Measurements from ENCODE around the gene OIP5. TPM values are rescaled to one million over a fixed set of nuclear protein-coding genes. Genes with fewer than 3 reads are reported as not detected.
A peak's percentile ranks its signal among the peaks of the same experiment; 100 is the strongest.

The OIP5 gene
- total and polyA plus RNA-seq, 2 of the 13 experiments (the other 11 are each of a cell fraction or from before 2014, with no cell fraction given) = 10.7 to 38.0 TPM

DNA sequence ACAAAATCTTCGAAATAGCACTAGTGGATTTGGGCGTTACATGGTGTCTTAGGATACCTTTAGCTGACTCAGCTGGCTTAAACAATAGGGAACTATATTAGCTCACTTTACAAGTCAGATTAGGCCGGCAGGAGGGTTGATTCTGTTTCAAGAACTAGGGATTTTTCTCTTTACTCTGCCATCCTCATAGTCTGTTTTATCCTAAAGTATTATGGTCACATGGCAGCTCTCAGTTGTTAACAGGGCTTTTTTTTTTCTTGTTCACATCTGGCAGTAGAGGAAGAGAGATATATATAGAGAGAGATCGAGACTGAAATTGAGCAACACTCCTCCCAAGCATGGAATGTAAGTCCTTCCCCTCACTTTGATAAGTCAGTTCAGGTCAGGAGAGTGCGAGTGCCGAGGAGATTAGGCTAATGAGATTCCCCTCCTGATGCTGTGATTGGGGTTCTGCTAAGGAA lies 68.5 kb downstream of the OIP5 start:
- FAIRE-seq = no peak
- Histone ChIP-seq H3K36me3 (replicated peaks in 1 of 2; ENCODE audit: control insufficient read depth in 1 of 2, insufficient read depth in 2 of 2, low read length in 2 of 2) (peaks cover 7 to 17% of the 10 kb centered on the region in 2 experiments; a peak in 4 of 5 replicates), H3K79me2 (ENCODE audit: insufficient read depth, low read length) (no peaks in the 10 kb centered on the region), H4K20me1 (ENCODE audit: insufficient read depth, low read length) (no peaks in the 10 kb centered on the region), H3K4me2 (ENCODE audit: low read depth, low read length) (no peak overlapping the region), H3K4me1 (ENCODE audit: insufficient read depth, low read length) (peaks cover 46% of the 10 kb centered on the region), H3K27ac (ENCODE audit: extremely low read length, insufficient read depth, low read length) (no peak overlapping the region), H2AFZ (ENCODE audit: low read length) (no peak overlapping the region), H3K27me3 (ENCODE audit: control insufficient read depth in 1 of 2, insufficient read depth in 2 of 2, low read length in 2 of 2) (no peaks in the 10 kb centered on the region), H3K9me3 (ENCODE audit: low read length) (no peaks in the 10 kb centered on the region), H3K9ac (ENCODE audit: insufficient read depth, low read depth, low read length) (no peak overlapping the region), H3K4me3 (replicated peaks in 1 of 3; ENCODE audit: insufficient read depth in 1 of 3, low read depth in 2 of 3, low read length in 3 of 3) (no peak overlapping the region)
- DNase-seq (ENCODE audit: low spot score) = no peak
- in situ Hi-C loops (cut with HindIII; ENCODE audit: extremely low pct_ligation_motif_present, low pct_unique_long_range_greater_than_20kb) = no loop called here
- intact Hi-C loops (cut with micrococcal nuclease; ENCODE audit: unreplicated experiment) = no loop called here
- 93% methylated on average over 6 of the region's 6 CpGs for WGBS (ENCODE audit: low lambda C conversion rate)
- CTCF ChIA-PET (ENCODE audit: low intra/inter-chr PET ratio, low total read pairs) = no interaction called here
- no peak for ATAC-seq
- TF ChIP-seq MAFK (conservative IDR thresholded peaks at IDR 0.05 in 1 of 2, IDR thresholded peaks at IDR 0.05 in 1 of 2; ENCODE audit: low read length in 2 of 2) (peak in 1 of 2 experiments; percentile 46; a peak in 1 of 4 replicates), TOPORS (CRISPR knock-in tag; IDR thresholded peaks at IDR 0.05) (no peak), RFXAP (CRISPR knock-in tag; IDR thresholded peaks at IDR 0.05; ENCODE audit: borderline replicate concordance) (no peak), MAFF (IDR thresholded peaks at IDR 0.05; ENCODE audit: low read depth, low read length) (peak; percentile 33; the same call in 1 of the 2 replicates), NCOA2 (CRISPR knock-in tag; IDR thresholded peaks at IDR 0.05) (no peak)
- BruUV-seq (replicated peaks) = no TSS peak
- POLR2A ChIA-PET = no interaction called here

DNA sequence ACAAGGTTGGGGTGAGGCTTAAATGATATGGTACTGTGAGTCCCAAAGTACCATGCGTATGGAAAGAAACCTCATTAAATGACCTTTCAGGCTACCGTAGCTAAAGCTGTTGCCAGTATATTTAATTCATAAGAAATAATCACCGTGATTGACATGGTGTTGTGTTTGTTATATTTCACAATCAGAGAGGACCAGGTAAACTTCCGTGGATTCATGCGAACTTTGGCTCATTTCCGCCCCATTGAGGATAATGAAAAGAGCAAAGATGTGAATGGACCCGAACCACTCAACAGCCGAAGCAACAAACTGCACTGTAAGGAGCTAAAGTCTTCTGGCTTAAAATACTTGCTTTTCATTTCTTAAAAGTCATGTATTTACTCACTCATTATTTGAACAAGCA lies 69.8 kb downstream of the OIP5 start:
- peaks cover 7 to 18% of the 10 kb centered on the region in 2 experiments; a peak in 4 of 5 replicates for H3K36me3 ChIP-seq (replicated peaks in 1 of 2; ENCODE audit: control insufficient read depth in 1 of 2, insufficient read depth in 2 of 2, low read length in 2 of 2)
- peaks cover 60% of the 10 kb centered on the region for H3K4me1 ChIP-seq (ENCODE audit: insufficient read depth, low read length)
- ChIA-PET CTCF (ENCODE audit: low intra/inter-chr PET ratio, low total read pairs) (no interaction called here), POLR2A (no interaction called here)
- H3K9me3 ChIP-seq (ENCODE audit: low read length) = no peaks in the 10 kb centered on the region
- peak; percentile 76 for FAIRE-seq
- H3K9ac ChIP-seq (ENCODE audit: insufficient read depth, low read depth, low read length) = no peak overlapping the region
- peak; percentile 38 for DNase-seq (ENCODE audit: low spot score)
- H4K20me1 ChIP-seq (ENCODE audit: insufficient read depth, low read length) = no peaks in the 10 kb centered on the region
- no TSS peak for BruUV-seq (replicated peaks)
- H3K27me3 ChIP-seq (ENCODE audit: control insufficient read depth in 1 of 2, insufficient read depth in 2 of 2, low read length in 2 of 2) = no peaks in the 10 kb centered on the region
- in situ Hi-C loops (cut with HindIII; ENCODE audit: extremely low pct_ligation_motif_present, low pct_unique_long_range_greater_than_20kb) = no loop called here
- no peak for ATAC-seq
- intact Hi-C loops (cut with micrococcal nuclease; ENCODE audit: unreplicated experiment) = no loop called here
- no peak overlapping the region for H2AFZ ChIP-seq (ENCODE audit: low read length)
- peak overlapping the region; percentile 20 for H3K27ac ChIP-seq (ENCODE audit: extremely low read length, insufficient read depth, low read length)
- H3K79me2 ChIP-seq (ENCODE audit: insufficient read depth, low read length) = no peaks in the 10 kb centered on the region
- no peak overlapping the region for H3K4me2 ChIP-seq (ENCODE audit: low read depth, low read length)
- no peak overlapping the region for H3K4me3 ChIP-seq (replicated peaks in 1 of 3; ENCODE audit: insufficient read depth in 1 of 3, low read depth in 2 of 3, low read length in 3 of 3)
- 52% methylated on average over 8 of the region's 8 CpGs for WGBS (ENCODE audit: low lambda C conversion rate)
- peak; percentile 64 for TF ChIP-seq CEBPB (IDR thresholded peaks at IDR 0.05; ENCODE audit: borderline replicate concordance, low read depth, low read length)
- TF ChIP-seq, protein P1, sequence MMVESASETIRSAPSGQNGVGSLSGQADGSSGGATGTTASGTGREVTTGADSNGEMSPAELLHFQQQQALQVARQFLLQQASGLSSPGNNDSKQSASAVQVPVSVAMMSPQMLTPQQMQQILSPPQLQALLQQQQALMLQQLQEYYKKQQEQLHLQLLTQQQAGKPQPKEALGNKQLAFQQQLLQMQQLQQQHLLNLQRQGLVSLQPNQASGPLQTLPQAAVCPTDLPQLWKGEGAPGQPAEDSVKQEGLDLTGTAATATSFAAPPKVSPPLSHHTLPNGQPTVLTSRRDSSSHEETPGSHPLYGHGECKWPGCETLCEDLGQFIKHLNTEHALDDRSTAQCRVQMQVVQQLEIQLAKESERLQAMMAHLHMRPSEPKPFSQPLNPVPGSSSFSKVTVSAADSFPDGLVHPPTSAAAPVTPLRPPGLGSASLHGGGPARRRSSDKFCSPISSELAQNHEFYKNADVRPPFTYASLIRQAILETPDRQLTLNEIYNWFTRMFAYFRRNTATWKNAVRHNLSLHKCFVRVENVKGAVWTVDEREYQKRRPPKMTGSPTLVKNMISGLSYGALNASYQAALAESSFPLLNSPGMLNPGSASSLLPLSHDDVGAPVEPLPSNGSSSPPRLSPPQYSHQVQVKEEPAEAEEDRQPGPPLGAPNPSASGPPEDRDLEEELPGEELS (CRISPR knock-in tag; IDR thresholded peaks at IDR 0.05) = peak; percentile 41
- TF ChIP-seq, protein P2, sequence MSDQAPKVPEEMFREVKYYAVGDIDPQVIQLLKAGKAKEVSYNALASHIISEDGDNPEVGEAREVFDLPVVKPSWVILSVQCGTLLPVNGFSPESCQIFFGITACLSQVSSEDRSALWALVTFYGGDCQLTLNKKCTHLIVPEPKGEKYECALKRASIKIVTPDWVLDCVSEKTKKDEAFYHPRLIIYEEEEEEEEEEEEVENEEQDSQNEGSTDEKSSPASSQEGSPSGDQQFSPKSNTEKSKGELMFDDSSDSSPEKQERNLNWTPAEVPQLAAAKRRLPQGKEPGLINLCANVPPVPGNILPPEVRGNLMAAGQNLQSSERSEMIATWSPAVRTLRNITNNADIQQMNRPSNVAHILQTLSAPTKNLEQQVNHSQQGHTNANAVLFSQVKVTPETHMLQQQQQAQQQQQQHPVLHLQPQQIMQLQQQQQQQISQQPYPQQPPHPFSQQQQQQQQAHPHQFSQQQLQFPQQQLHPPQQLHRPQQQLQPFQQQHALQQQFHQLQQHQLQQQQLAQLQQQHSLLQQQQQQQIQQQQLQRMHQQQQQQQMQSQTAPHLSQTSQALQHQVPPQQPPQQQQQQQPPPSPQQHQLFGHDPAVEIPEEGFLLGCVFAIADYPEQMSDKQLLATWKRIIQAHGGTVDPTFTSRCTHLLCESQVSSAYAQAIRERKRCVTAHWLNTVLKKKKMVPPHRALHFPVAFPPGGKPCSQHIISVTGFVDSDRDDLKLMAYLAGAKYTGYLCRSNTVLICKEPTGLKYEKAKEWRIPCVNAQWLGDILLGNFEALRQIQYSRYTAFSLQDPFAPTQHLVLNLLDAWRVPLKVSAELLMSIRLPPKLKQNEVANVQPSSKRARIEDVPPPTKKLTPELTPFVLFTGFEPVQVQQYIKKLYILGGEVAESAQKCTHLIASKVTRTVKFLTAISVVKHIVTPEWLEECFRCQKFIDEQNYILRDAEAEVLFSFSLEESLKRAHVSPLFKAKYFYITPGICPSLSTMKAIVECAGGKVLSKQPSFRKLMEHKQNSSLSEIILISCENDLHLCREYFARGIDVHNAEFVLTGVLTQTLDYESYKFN (CRISPR knock-in tag; conservative IDR thresholded peaks at IDR 0.05) = peak; percentile 50; the same call in 1 of the 2 replicates
- 0 out of 2 replicates have a peak, but pooled peaks have one; percentile 39 for TF ChIP-seq CHD4 (IDR thresholded peaks at IDR 0.05; ENCODE audit: borderline replicate concordance, low read length)
- TF ChIP-seq EP300 (IDR thresholded peaks at IDR 0.05; ENCODE audit: low read depth in 2 of 2, low read length in 2 of 2) = peak in 1 of 2 experiments; percentile 18; a peak in 1 of 4 replicates
- no peak for TF ChIP-seq EP300 (CRISPR knock-in tag; IDR thresholded peaks at IDR 0.05; ENCODE audit: borderline replicate concordance)
- no peak for TF ChIP-seq ZNF292 (CRISPR knock-in tag; IDR thresholded peaks at IDR 0.05; ENCODE audit: borderline replicate concordance, low read depth)
- peak; percentile 62; the same call in 1 of the 2 replicates for TF ChIP-seq PPARG (CRISPR knock-in tag; conservative IDR thresholded peaks at IDR 0.05)
